Ascending aorta (tissue), 2 donors: ENCODE measurements around the gene AKAP13. TPM values are rescaled to one million over a fixed set of nuclear protein-coding genes. Genes with fewer than 3 reads are reported as not detected.

Source experiments
- DNase-seq, 2 donors: peaks; one replicate each; pipeline ENCODE4 v3.0.0-alpha.2; 2019; ENCODE audit warnings: low spot score in 2 of 2
- H3K27ac ChIP-seq, 2 donors: fragments of 200-600 bp; sonication (generic); one replicate each; pipeline ENCODE4 v1.5.1; 2016 to 2017; ENCODE audit warnings: mild to moderate bottlenecking in 1 of 2
- H3K27me3 ChIP-seq: fragments of 200-600 bp; sonication (generic); one replicate; pipeline ENCODE4 v1.5.1; 2017
- H3K36me3 ChIP-seq, 2 donors: fragments of 200-600 bp; sonication (generic); one replicate each; pipeline ENCODE4 v1.5.1; 2016
- H3K4me1 ChIP-seq, 2 donors: fragments of 200-600 bp; sonication (generic); one replicate each; pipeline ENCODE4 v1.5.1; 2016 to 2017; ENCODE audit warnings: mild to moderate bottlenecking in 1 of 2
- H3K4me3 ChIP-seq, 2 donors: fragments of 200-600 bp; sonication (generic); one replicate each; pipeline ENCODE4 v1.5.1; 2016 to 2017; ENCODE audit warnings: mild to moderate bottlenecking in 1 of 2
- H3K9me3 ChIP-seq, 2 donors: fragments of 200-600 bp; sonication (generic); one replicate each; pipeline ENCODE4 v1.5.1; 2016
- CTCF ChIP-seq, 3 experiments: fragments of 200-600 bp in 2 of 3; fragments of 450-650 bp in 1 of 3; sonication (generic) in 2 of 3; IDR thresholded peaks; one replicate each; pipeline ENCODE4 v1.5.1; 2016 to 2019; ENCODE audit warnings: antibody characterized with exemption in 3 of 3, mild to moderate bottlenecking in 1 of 3, moderate library complexity in 1 of 3
- intact Hi-C: fragments of 100-400 bp; cut with DNase I; formaldehyde crosslinking; loops from one replicate; pipeline ENCODE4 v1.15.1; 2023
- total RNA-seq: library from RNA; depleted of rRNA; stranded (reverse); fragments of >200 nt; gene quantifications from one replicate; pipeline ENCODE4 v1.1.0, GENCODE V29; 2016

Gene AKAP13
- total RNA-seq, 1 donor from 2014 or later: 74.3 TPM

- Histone ChIP-seq H3K36me3 (no peaks in the 10 kb centered on the region), H3K4me1 (peaks cover 3 to 35% of the 10 kb centered on the region in 2 donors), H3K9me3 (no peaks in the 10 kb centered on the region), H3K27ac (no peak overlapping the region), H3K4me3 (no peak overlapping the region), H3K27me3 (no peaks in the 10 kb centered on the region)
- intact Hi-C loops: no loop called here
- TF ChIP-seq CTCF (IDR thresholded peaks at IDR 0.05): no peak
- no peak for DNase-seq
Measured at GRCh38 chr15:85631018-85631417, 250.6 kb downstream of the AKAP13 start.

- Histone ChIP-seq H3K4me1 (peaks cover 3 to 37% of the 10 kb centered on the region in 2 donors), H3K36me3 (no peaks in the 10 kb centered on the region), H3K9me3 (no peaks in the 10 kb centered on the region), H3K27me3 (no peaks in the 10 kb centered on the region), H3K4me3 (no peak overlapping the region), H3K27ac (no peak overlapping the region)
- no peak for TF ChIP-seq CTCF (IDR thresholded peaks at IDR 0.05)
- no peak for DNase-seq
- intact Hi-C loops: no loop called here
Measured at GRCh38 chr15:85632014-85632413, 251.6 kb downstream of the AKAP13 start.

- no peaks in the 10 kb centered on the region for H3K9me3 ChIP-seq
- no peaks in the 10 kb centered on the region for H3K36me3 ChIP-seq
- no peak for TF ChIP-seq CTCF (IDR thresholded peaks at IDR 0.05)
- no peak overlapping the region for H3K4me3 ChIP-seq
- intact Hi-C loops: no loop called here
- H3K4me1 ChIP-seq: peaks cover 3 to 35% of the 10 kb centered on the region in 2 donors
- DNase-seq: no peak
- H3K27ac ChIP-seq: no peak overlapping the region
- no peaks in the 10 kb centered on the region for H3K27me3 ChIP-seq
Measured at GRCh38 chr15:85633859-85634258, 253.5 kb downstream of the AKAP13 start.

- Histone ChIP-seq H3K27ac (no peak overlapping the region), H3K36me3 (peaks cover 8 to 12% of the 10 kb centered on the region in 2 donors), H3K4me1 (peaks cover 3 to 33% of the 10 kb centered on the region in 2 donors), H3K9me3 (no peaks in the 10 kb centered on the region), H3K4me3 (no peak overlapping the region), H3K27me3 (no peaks in the 10 kb centered on the region)
- no peak for DNase-seq
- no peak for TF ChIP-seq CTCF (IDR thresholded peaks at IDR 0.05)
- intact Hi-C loops: no loop called here
Measured at GRCh38 chr15:85636351-85636750, 255.9 kb downstream of the AKAP13 start.

GRCh38 chr15:85639752-85640381 is 259.5 kb downstream of the AKAP13 start:
- DNase-seq: no peak
- Histone ChIP-seq H3K4me1 (peaks cover 0 to 40% of the 10 kb centered on the region in 2 donors), H3K9me3 (no peaks in the 10 kb centered on the region), H3K27me3 (no peaks in the 10 kb centered on the region), H3K4me3 (no peak overlapping the region), H3K27ac (peak overlapping the region; percentile 12 to 59), H3K36me3 (peaks cover 8 to 12% of the 10 kb centered on the region in 2 donors)
- intact Hi-C loops: no loop called here
- no peak for TF ChIP-seq CTCF (IDR thresholded peaks at IDR 0.05)
